HEK293 (cell line): ENCODE measurements around the gene SPATA1.

Experiments used
- GLIS2 ChIP-seq: fragments of 450-650 bp; formaldehyde crosslinking; IDR thresholded peaks from 2 replicates; pipeline ENCODE4 v1.5.1; 2016; ENCODE audit warnings: missing biosample characterization, missing genetic modification characterization
- KLF7 ChIP-seq: fragments of 450-650 bp; formaldehyde crosslinking; IDR thresholded peaks from 2 replicates; pipeline ENCODE4 v1.5.1; 2016; ENCODE audit warnings: missing biosample characterization, missing genetic modification characterization, borderline replicate concordance
- SCRT2 ChIP-seq: fragments of 450-650 bp; formaldehyde crosslinking; IDR thresholded peaks from 2 replicates; pipeline ENCODE4 v1.5.1; 2016; ENCODE audit warnings: missing biosample characterization, missing genetic modification characterization
- SETDB1 ChIP-seq: IDR thresholded peaks from one replicate; pipeline ENCODE4 v1.6.1; 2017; ENCODE audit warnings: mild to moderate bottlenecking, low read length, moderate library complexity, mixed read lengths; ENCODE audit not compliant: insufficient read length
- SP3 ChIP-seq: fragments of 450-650 bp; formaldehyde crosslinking; IDR thresholded peaks from 2 replicates; pipeline ENCODE4 v1.5.1; 2016; ENCODE audit warnings: missing biosample characterization, missing genetic modification characterization
- SP7 ChIP-seq: fragments of 450-650 bp; formaldehyde crosslinking; IDR thresholded peaks from 2 replicates; pipeline ENCODE4 v1.5.1; 2016; ENCODE audit warnings: missing biosample characterization, missing genetic modification characterization
- TCF7L2 ChIP-seq: IDR thresholded peaks from 2 replicates; pipeline ENCODE4 v1.6.1; 2011; ENCODE audit warnings: low read depth, mild to moderate bottlenecking, inconsistent platforms, low read length, moderate library complexity, borderline replicate concordance
- YY2 ChIP-seq: fragments of 450-650 bp; formaldehyde crosslinking; IDR thresholded peaks from 2 replicates; pipeline ENCODE4 v1.5.1; 2016; ENCODE audit warnings: missing biosample characterization, missing genetic modification characterization
- ZBTB20 ChIP-seq: fragments of 450-650 bp; formaldehyde crosslinking; IDR thresholded peaks from 2 replicates; pipeline ENCODE4 v1.5.1; 2016; ENCODE audit warnings: missing biosample characterization, missing genetic modification characterization
- ZFP69B ChIP-seq: fragments of 450-650 bp; formaldehyde crosslinking; IDR thresholded peaks from 2 replicates; pipeline ENCODE4 v1.5.1; 2016; ENCODE audit warnings: missing biosample characterization, missing genetic modification characterization
- ZNF157 ChIP-seq: fragments of 450-650 bp; formaldehyde crosslinking; IDR thresholded peaks from 2 replicates; pipeline ENCODE4 v1.5.1; 2016; ENCODE audit warnings: missing biosample characterization, missing genetic modification characterization
- ZNF19 ChIP-seq: fragments of 450-650 bp; formaldehyde crosslinking; IDR thresholded peaks from 2 replicates; pipeline ENCODE4; 2016; ENCODE audit warnings: missing biosample characterization, missing genetic modification characterization, low read depth
- ZNF211 ChIP-seq: fragments of 450-650 bp; formaldehyde crosslinking; IDR thresholded peaks from 2 replicates; pipeline ENCODE4 v1.5.1; 2016; ENCODE audit warnings: low read depth, missing biosample characterization, missing genetic modification characterization
- ZNF274 ChIP-seq, 2 experiments: fragments of 200-500 bp in 1 of 2; fragments of 450-650 bp in 1 of 2; sonication (Bioruptor generic) in 1 of 2; formaldehyde crosslinking in 1 of 2; IDR thresholded peaks; 2 replicates each; pipeline versions ENCODE4 v1.5.1 to v1.6.1; 2014 to 2016; ENCODE audit warnings: borderline replicate concordance in 1 of 2, inconsistent platforms in 1 of 2, low read length in 1 of 2, missing biosample characterization in 1 of 2, missing genetic modification characterization in 1 of 2
- ZNF292 ChIP-seq: fragments of 450-650 bp; formaldehyde crosslinking; IDR thresholded peaks from 2 replicates; pipeline ENCODE4 v1.5.1; 2016; ENCODE audit warnings: low read depth, missing biosample characterization, missing genetic modification characterization, borderline replicate concordance
- ZNF366 ChIP-seq: fragments of 450-650 bp; formaldehyde crosslinking; conservative IDR thresholded peaks from 2 replicates; pipeline ENCODE4 v1.5.1; 2016; ENCODE audit warnings: missing biosample characterization, missing genetic modification characterization
- ZNF544 ChIP-seq: fragments of 450-650 bp; formaldehyde crosslinking; IDR thresholded peaks from 2 replicates; pipeline ENCODE4 v1.5.0; 2017; ENCODE audit warnings: missing biosample characterization, missing genetic modification characterization
- ZNF558 ChIP-seq: fragments of 450-650 bp; formaldehyde crosslinking; IDR thresholded peaks from 2 replicates; pipeline ENCODE4 v1.5.1; 2016; ENCODE audit warnings: missing biosample characterization, missing genetic modification characterization
- ZNF664 ChIP-seq: fragments of 450-650 bp; formaldehyde crosslinking; IDR thresholded peaks from 2 replicates; pipeline ENCODE4 v1.5.1; 2016; ENCODE audit warnings: missing biosample characterization, missing genetic modification characterization
- ZNF707 ChIP-seq: fragments of 450-650 bp; formaldehyde crosslinking; IDR thresholded peaks from 2 replicates; pipeline ENCODE4 v1.5.1; 2016; ENCODE audit warnings: missing biosample characterization, missing genetic modification characterization
- ZNF776 ChIP-seq: fragments of 450-650 bp; formaldehyde crosslinking; IDR thresholded peaks from 2 replicates; pipeline ENCODE4 v1.5.0; 2017; ENCODE audit warnings: missing biosample characterization, missing genetic modification characterization, borderline replicate concordance
- ZNF785 ChIP-seq: fragments of 450-650 bp; formaldehyde crosslinking; IDR thresholded peaks from 2 replicates; pipeline ENCODE4 v1.5.1; 2016; ENCODE audit warnings: missing biosample characterization, missing genetic modification characterization
- ZSCAN30 ChIP-seq: fragments of 450-650 bp; IDR thresholded peaks from 2 replicates; pipeline ENCODE4 v1.5.1; 2018; ENCODE audit warnings: missing biosample characterization, mild to moderate bottlenecking, missing genetic modification characterization, moderate library complexity
- TF ChIP-seq, protein P1 (sequence below): fragments of 450-650 bp; formaldehyde crosslinking; IDR thresholded peaks from 2 replicates; pipeline ENCODE4 v1.5.1; 2017; ENCODE audit warnings: missing biosample characterization, missing genetic modification characterization
- TF ChIP-seq, protein P2 (sequence below): fragments of 450-650 bp; formaldehyde crosslinking; IDR thresholded peaks from 2 replicates; pipeline ENCODE4 v1.5.1; 2016; ENCODE audit warnings: missing biosample characterization, missing genetic modification characterization, low read depth
- TF ChIP-seq, protein P3 (sequence below): fragments of 450-650 bp; formaldehyde crosslinking; IDR thresholded peaks from 2 replicates; pipeline ENCODE4 v1.5.1; 2016; ENCODE audit warnings: missing biosample characterization, missing genetic modification characterization
- TF ChIP-seq, protein P4 (sequence below): fragments of 450-650 bp; formaldehyde crosslinking; conservative IDR thresholded peaks from 2 replicates; pipeline ENCODE4 v1.5.1; 2016; ENCODE audit warnings: low read depth, missing biosample characterization, missing genetic modification characterization

Gene SPATA1

DNA sequence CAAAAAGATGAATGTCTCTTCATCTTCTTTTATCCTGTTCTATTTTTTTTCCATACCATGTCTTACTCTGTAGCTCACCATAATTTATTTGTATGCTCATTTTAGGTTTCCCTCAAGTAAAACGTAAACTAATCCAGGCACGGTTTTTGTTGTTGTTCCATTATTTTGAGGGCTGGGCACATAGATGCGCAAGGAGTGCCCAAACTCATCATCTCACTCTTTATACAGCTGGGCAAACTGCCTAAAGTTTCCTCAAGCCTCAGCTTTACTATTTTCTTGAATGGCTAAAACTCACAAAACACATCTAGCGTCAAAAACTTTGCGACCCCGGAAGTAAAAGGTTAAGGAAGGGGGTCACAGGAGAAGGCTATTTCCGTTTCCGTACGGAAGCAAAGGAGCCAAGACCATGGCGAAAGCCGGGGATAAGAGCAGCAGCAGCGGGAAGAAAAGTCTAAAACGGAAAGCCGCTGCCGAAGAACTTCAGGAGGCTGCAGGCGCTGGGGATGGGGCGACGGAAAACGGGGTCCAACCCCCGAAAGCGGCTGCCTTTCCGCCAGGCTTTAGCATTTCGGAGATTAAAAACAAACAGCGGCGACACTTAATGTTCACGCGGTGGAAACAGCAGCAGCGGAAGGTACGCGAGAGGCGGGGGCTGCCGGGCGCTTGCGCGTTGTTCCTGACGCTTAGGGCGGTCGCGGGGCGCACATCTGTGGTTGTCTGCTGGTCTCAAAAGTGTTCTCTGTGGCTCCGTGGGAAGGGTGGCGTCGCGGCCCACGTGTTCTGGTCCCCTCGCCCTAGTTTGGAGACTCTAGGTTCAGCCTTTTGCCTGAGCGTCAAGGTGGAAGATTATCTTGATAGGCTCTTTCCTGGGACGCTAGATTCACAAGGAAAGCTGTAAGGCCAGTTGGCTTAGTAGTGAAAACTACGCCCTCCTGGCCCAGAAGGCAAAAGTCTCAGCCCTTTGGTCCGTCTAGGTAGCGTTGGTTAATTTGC lies 27.0 kb upstream of the SPATA1 start, which contains the start of gene RPF1 (continued):
- TF ChIP-seq ZNF274 (IDR thresholded peaks at IDR 0.05; ENCODE audit: low read length), result no peak
- no peak for TF ChIP-seq ZNF274 (tag by site-specific recombination; IDR thresholded peaks at IDR 0.05; ENCODE audit: borderline replicate concordance)
- TF ChIP-seq ZBTB20 (tag by site-specific recombination), result peak; percentile 35; the same call in 1 of the 2 replicates
- TF ChIP-seq, protein P1, sequence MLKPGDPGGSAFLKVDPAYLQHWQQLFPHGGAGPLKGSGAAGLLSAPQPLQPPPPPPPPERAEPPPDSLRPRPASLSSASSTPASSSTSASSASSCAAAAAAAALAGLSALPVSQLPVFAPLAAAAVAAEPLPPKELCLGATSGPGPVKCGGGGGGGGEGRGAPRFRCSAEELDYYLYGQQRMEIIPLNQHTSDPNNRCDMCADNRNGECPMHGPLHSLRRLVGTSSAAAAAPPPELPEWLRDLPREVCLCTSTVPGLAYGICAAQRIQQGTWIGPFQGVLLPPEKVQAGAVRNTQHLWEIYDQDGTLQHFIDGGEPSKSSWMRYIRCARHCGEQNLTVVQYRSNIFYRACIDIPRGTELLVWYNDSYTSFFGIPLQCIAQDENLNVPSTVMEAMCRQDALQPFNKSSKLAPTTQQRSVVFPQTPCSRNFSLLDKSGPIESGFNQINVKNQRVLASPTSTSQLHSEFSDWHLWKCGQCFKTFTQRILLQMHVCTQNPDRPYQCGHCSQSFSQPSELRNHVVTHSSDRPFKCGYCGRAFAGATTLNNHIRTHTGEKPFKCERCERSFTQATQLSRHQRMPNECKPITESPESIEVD (tag by site-specific recombination), result peak; percentile 63
- peak; percentile 40; the same call in 1 of the 2 replicates for TF ChIP-seq ZFP69B (tag by site-specific recombination)
- no peak for TF ChIP-seq ZNF544 (tag by site-specific recombination)
- no peak for TF ChIP-seq GLIS2 (tag by site-specific recombination)
- TF ChIP-seq YY2 (tag by site-specific recombination), result no peak
- no peak for TF ChIP-seq ZNF292 (tag by site-specific recombination)
- peak; percentile 40; the same call in 1 of the 2 replicates for TF ChIP-seq SP3 (tag by site-specific recombination)
- TF ChIP-seq, protein P2, sequence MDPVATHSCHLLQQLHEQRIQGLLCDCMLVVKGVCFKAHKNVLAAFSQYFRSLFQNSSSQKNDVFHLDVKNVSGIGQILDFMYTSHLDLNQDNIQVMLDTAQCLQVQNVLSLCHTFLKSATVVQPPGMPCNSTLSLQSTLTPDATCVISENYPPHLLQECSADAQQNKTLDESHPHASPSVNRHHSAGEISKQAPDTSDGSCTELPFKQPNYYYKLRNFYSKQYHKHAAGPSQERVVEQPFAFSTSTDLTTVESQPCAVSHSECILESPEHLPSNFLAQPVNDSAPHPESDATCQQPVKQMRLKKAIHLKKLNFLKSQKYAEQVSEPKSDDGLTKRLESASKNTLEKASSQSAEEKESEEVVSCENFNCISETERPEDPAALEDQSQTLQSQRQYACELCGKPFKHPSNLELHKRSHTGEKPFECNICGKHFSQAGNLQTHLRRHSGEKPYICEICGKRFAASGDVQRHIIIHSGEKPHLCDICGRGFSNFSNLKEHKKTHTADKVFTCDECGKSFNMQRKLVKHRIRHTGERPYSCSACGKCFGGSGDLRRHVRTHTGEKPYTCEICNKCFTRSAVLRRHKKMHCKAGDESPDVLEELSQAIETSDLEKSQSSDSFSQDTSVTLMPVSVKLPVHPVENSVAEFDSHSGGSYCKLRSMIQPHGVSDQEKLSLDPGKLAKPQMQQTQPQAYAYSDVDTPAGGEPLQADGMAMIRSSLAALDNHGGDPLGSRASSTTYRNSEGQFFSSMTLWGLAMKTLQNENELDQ (tag by site-specific recombination), result no peak
- TF ChIP-seq SCRT2 (tag by site-specific recombination), result no peak
- no peak for TF ChIP-seq ZNF211
- peak; percentile 47; the same call in 1 of the 2 replicates for TF ChIP-seq ZSCAN30
- no peak for TF ChIP-seq TCF7L2
- no peak for TF ChIP-seq KLF7 (tag by site-specific recombination)
- TF ChIP-seq ZNF664 (tag by site-specific recombination), result peak; percentile 43; the same call in 1 of the 2 replicates
- TF ChIP-seq, protein P3, sequence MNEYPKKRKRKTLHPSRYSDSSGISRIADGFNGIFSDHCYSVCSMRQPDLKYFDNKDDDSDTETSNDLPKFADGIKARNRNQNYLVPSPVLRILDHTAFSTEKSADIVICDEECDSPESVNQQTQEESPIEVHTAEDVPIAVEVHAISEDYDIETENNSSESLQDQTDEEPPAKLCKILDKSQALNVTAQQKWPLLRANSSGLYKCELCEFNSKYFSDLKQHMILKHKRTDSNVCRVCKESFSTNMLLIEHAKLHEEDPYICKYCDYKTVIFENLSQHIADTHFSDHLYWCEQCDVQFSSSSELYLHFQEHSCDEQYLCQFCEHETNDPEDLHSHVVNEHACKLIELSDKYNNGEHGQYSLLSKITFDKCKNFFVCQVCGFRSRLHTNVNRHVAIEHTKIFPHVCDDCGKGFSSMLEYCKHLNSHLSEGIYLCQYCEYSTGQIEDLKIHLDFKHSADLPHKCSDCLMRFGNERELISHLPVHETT (tag by site-specific recombination), result peak; percentile 56; the same call in 1 of the 2 replicates
- TF ChIP-seq ZNF366 (tag by site-specific recombination), result no peak
- TF ChIP-seq ZNF707, result no peak
- TF ChIP-seq SP7 (tag by site-specific recombination), result peak; percentile 46; the same call in 1 of the 2 replicates
- TF ChIP-seq, protein P4, sequence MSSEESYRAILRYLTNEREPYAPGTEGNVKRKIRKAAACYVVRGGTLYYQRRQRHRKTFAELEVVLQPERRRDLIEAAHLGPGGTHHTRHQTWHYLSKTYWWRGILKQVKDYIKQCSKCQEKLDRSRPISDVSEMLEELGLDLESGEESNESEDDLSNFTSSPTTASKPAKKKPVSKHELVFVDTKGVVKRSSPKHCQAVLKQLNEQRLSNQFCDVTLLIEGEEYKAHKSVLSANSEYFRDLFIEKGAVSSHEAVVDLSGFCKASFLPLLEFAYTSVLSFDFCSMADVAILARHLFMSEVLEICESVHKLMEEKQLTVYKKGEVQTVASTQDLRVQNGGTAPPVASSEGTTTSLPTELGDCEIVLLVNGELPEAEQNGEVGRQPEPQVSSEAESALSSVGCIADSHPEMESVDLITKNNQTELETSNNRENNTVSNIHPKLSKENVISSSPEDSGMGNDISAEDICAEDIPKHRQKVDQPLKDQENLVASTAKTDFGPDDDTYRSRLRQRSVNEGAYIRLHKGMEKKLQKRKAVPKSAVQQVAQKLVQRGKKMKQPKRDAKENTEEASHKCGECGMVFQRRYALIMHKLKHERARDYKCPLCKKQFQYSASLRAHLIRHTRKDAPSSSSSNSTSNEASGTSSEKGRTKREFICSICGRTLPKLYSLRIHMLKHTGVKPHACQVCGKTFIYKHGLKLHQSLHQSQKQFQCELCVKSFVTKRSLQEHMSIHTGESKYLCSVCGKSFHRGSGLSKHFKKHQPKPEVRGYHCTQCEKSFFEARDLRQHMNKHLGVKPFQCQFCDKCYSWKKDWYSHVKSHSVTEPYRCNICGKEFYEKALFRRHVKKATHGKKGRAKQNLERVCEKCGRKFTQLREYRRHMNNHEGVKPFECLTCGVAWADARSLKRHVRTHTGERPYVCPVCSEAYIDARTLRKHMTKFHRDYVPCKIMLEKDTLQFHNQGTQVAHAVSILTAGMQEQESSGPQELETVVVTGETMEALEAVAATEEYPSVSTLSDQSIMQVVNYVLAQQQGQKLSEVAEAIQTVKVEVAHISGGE, result peak; percentile 93
- TF ChIP-seq ZNF776 (tag by site-specific recombination), result no peak
- TF ChIP-seq ZNF19 (tag by site-specific recombination), result no peak
- TF ChIP-seq ZNF558 (tag by site-specific recombination), result 0 out of 2 replicates have a peak, but pooled peaks have one; percentile 27
- no peak for TF ChIP-seq ZNF157 (tag by site-specific recombination)
- peak; percentile 92 for TF ChIP-seq SETDB1
- no peak for TF ChIP-seq ZNF785
